Measurements from ENCODE around the gene PTBP3.

DNA sequence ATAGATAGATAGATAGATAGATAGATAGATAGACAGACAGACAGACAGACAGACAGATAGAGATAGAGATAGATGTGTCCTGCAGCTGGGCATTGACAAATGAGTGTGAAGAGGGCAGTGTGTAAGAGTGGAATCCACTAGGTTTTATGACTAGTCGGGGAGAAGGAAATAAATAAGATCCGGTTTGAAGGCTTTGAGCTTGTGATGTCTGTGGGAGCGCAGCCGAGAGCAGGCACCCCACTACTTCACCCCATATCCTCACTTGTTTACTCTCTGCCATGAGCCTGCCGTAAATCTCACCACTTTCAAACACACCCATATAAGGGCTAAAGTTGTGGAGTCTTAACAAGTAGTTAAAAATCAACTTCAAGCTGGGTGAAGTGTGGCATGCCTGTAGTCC, 156.9 kb downstream of the PTBP3 start:
- TF ChIP-seq EZH2 (IDR thresholded peaks at IDR 0.05; ENCODE audit: insufficient read depth, poor library complexity, severe bottlenecking) = no peak
- TF ChIP-seq EZH2phosphoT487 (IDR thresholded peaks at IDR 0.05; ENCODE audit: insufficient read depth, low read depth) = no peak
